ENCODE measurements around the gene MYH15.

Gene MYH15

DNA sequence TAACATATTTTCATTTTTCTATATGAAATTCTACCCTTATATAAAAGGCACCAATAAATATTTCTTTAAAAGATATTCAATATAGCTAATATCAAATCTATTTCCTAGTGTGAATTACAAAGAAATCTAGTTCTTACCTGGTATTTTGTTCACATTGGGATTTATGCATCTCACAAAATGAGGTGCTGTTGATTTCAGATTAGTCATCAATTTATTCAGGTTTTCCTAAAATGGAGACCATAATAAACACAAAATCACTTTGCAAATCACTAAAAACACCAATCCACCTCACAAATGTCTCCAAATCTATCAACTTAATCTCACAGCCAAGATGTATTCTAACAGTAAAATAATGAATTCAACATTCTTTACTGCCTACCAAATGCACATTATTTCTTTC, 51.2 kb downstream of the MYH15 start:
- no peak overlapping the region for H3K27ac ChIP-seq
- TF ChIP-seq, protein P1, sequence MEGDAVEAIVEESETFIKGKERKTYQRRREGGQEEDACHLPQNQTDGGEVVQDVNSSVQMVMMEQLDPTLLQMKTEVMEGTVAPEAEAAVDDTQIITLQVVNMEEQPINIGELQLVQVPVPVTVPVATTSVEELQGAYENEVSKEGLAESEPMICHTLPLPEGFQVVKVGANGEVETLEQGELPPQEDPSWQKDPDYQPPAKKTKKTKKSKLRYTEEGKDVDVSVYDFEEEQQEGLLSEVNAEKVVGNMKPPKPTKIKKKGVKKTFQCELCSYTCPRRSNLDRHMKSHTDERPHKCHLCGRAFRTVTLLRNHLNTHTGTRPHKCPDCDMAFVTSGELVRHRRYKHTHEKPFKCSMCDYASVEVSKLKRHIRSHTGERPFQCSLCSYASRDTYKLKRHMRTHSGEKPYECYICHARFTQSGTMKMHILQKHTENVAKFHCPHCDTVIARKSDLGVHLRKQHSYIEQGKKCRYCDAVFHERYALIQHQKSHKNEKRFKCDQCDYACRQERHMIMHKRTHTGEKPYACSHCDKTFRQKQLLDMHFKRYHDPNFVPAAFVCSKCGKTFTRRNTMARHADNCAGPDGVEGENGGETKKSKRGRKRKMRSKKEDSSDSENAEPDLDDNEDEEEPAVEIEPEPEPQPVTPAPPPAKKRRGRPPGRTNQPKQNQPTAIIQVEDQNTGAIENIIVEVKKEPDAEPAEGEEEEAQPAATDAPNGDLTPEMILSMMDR (conservative IDR thresholded peaks at IDR 0.05), result no peak

DNA sequence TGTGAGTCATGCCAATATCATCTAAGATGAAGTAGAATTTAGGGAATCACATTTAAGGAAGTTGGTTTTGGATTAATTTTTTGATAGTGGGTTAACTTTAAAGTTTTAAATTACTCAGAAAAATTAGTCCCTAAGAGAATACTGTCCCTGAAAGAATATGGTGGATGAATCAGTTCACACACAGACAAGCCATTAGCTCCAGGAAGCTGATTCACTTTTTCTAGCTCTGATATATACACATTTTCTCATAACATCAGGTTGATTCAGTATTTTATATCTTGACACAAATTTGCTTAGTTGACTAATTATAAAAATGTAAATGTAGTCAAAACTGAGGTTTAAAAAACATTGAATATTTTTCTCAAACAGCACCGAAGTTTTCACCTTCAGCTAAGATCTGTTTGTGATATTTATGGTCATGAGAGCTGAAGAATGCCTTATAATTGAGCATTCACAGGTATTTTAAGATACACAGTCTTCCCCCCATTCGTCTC, 55.1 kb downstream of the MYH15 start:
- TF ChIP-seq, protein P1 (conservative IDR thresholded peaks at IDR 0.05), result no peak
- H3K27ac ChIP-seq, result no peak overlapping the region

DNA sequence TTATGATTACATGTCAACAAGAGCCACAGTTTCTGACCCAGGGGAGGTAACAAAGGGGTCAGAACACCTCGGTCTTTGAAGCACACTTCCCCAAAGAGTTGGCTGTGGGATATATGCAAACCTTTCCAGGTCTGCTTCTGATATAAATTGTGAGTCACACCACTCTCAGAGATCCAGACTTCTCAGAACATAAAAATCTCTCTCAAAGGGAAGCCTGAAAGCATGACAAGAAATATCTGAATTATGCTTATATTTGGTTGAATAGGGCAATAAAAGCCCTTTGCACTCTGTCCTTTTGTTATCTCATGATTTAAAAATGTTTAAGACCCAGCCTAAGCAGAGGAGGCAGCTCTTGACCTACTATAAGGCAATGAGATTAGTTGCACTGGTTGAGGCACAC, 56.8 kb downstream of the MYH15 start:
- H3K27ac ChIP-seq, result no peak overlapping the region
- TF ChIP-seq, protein P1 (conservative IDR thresholded peaks at IDR 0.05), result no peak

DNA sequence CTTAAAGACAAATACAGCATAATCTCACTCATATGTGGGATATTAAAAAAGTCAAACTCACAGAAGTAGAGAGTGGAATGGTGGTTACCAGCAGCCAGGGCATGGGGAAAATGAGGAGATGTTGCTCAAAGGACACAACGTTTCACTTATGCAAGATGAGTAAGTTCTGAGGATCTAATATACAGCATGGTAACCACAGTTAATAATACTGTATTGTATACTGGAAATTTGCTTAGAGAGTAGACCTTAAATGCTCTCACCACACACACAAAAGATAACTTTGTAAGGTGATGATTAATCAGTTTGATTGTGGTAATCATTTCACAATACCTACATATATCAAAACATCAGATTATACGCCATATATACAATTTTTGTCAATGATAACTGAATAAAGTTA, 60.0 kb downstream of the MYH15 start:
- TF ChIP-seq, protein P1 (conservative IDR thresholded peaks at IDR 0.05), result no peak
- H3K27ac ChIP-seq, result no peak overlapping the region

DNA sequence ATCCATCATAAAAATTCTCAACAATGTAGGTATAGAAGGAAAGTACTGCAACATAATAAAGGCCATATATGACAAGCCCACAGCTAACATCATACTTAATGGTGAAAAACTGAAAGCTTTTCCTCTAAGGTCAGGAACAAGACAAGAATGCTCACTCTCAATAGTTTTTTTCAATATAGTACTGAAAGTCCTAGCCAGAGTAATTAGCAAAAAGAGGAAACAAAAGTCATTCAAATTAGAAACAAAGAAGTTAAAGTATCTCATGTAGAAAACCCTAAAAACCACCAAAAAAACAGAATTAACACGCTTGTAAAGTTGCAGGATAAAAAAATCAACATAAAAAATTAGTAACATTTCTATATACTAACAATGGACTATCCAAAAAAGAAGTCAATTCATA, 61.8 kb downstream of the MYH15 start:
- no peak overlapping the region for H3K27ac ChIP-seq
- TF ChIP-seq, protein P1 (conservative IDR thresholded peaks at IDR 0.05), result no peak

DNA sequence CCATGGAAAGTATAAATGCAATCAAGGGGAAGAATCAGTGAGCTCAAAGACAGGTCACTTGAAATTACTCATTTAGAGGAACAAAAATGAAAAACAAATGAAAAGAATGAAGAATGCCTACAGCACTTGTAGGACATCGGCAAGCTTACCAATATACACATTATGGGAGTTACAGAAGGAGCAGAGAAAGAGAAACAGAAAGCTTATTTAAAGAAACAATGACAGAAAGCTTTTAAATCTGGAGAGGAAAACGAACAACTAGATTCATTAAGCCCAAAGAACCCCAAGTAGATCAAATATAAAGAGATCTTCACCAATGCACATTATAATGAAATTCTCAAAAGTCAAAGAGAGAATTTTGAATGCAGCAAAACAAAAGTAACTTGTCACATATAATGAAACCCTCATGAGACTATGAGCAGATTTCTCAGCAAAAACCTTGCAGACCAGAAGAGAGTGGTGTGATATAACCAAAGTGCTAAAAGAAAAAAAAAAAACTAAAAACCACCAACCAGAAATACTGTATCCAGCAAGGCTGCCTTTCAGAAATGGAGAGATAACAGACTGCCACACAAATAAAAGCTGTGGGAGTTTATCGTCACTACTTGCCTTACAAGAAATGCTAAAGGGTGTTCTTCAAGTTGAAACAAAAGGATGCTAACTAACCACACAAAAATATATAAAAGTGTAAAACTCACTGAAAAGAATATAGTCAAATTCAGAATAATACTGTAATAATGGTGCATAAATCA, 63.1 kb downstream of the MYH15 start:
- H3K27ac ChIP-seq, result no peak overlapping the region
- TF ChIP-seq, protein P1 (conservative IDR thresholded peaks at IDR 0.05), result no peak

DNA sequence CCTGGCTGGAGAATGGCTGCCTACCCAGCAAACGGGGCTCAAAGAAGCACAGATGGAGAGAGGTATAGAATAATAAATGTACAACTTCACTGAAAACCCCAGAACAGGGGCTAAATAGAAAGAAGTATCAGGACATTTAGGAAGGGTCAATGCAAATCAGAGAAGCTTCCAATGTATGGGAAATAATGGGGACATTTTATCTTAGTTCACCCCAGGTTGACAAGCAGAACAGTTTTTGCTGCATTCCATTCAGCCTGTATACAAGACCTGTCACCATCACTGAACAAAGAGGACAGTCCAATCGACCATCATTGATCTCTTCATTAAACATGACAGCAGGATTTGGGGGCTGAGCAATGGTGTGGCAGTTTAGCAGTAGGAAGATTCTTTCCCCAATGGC, 68.1 kb downstream of the MYH15 start:
- TF ChIP-seq, protein P1 (conservative IDR thresholded peaks at IDR 0.05), result no peak
- H3K27ac ChIP-seq, result no peak overlapping the region
